IPS DF 6.9 (cell line): ENCODE data around the gene TMED8.

ENCODE experiments used
- DNase-seq: peaks from one replicate; pipeline ENCODE4 v3.0.0-alpha.2; 2013; ENCODE audit warnings: low read depth, low spot score
- H3K27ac ChIP-seq: one replicate; pipeline ENCODE4 v1.5.1; 2013; ENCODE audit warnings: low read length, control low read depth
- H3K27me3 ChIP-seq: 2 replicates; pipeline ENCODE4 v1.6.1; 2013; ENCODE audit warnings: mild to moderate bottlenecking, low read length; ENCODE audit not compliant: control insufficient read depth, insufficient read depth
- H3K36me3 ChIP-seq: 2 replicates; pipeline ENCODE4 v1.6.1; 2013; ENCODE audit warnings: low read length; ENCODE audit not compliant: control insufficient read depth, insufficient read depth
- H3K4me1 ChIP-seq: 2 replicates; pipeline ENCODE4 v1.6.1; 2013; ENCODE audit warnings: low read length; ENCODE audit not compliant: control insufficient read depth, insufficient read depth
- H3K4me3 ChIP-seq: 2 replicates; pipeline ENCODE4 v1.5.1; 2013; ENCODE audit warnings: mild to moderate bottlenecking, low read length
- H3K9me3 ChIP-seq: 2 replicates; pipeline ENCODE4 v1.6.1; 2013; ENCODE audit warnings: low read length, inconsistent platforms; ENCODE audit not compliant: control insufficient read depth, insufficient read depth
- WGBS: extraction: QIAGEN DNeasy Blood & Tissue Kit; methylation state at CpG from one replicate; pipeline ENCODE4 v1.1.7; 2013; ENCODE audit warnings: mixed read lengths, missing lambda C conversion rate; ENCODE audit not compliant: insufficient read length, insufficient coverage; 5-methylcytosine and 5-hydroxymethylcytosine counted together

Gene TMED8

DNA sequence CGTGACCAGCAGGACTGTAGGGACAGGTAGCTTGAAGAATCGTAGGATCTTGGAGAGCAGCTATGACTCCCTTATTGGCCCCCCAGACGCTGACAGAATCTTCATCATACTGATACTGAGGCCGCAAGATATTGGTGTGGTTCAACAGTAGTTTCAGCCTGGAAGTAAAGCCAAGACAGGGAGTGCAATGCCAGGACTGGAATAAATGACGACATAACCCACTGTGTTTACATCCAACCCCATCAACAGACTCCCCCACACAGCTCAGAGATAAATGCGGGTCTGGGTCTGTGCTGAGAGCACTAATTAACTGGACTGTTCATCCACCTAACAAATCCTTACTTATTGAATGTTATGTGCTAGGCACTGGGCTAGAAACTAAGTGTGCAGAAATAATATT, 29.8 kb upstream of the TMED8 start:
- no peak for DNase-seq
- no peak overlapping the region for H3K27ac ChIP-seq
- no peaks in the 10 kb centered on the region for H3K9me3 ChIP-seq
- H3K36me3 ChIP-seq: no peaks in the 10 kb centered on the region
- H3K4me3 ChIP-seq: no peak overlapping the region
- no peaks in the 10 kb centered on the region for H3K27me3 ChIP-seq
- WGBS: no CpG with 5 or more reads among the region's 6 CpGs
- no peaks in the 10 kb centered on the region for H3K4me1 ChIP-seq

DNA sequence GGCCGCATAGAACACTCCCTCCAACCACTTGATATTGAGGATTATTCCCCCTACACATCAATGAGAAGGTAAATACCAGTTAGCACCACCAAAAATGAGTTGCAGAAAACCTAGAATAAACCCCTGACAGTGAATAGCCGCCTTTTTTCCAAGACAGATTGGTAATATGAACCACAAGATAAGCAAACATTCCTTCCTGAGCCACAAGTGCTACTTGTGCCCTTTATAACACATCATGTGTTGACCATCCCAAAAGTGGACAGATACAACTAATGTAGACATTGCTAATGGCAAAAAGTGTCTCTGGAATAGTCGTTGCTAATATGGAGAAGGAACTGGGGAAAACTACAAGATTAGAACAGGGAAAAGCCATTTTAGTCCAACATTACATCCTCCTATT, 29.2 kb upstream of the TMED8 start:
- Histone ChIP-seq H3K4me3 (no peak overlapping the region), H3K4me1 (no peaks in the 10 kb centered on the region), H3K27ac (no peak overlapping the region), H3K36me3 (no peaks in the 10 kb centered on the region), H3K9me3 (no peaks in the 10 kb centered on the region), H3K27me3 (no peaks in the 10 kb centered on the region)
- no peak for DNase-seq
- no CpG with 5 or more reads among the region's 3 CpGs for WGBS

DNA sequence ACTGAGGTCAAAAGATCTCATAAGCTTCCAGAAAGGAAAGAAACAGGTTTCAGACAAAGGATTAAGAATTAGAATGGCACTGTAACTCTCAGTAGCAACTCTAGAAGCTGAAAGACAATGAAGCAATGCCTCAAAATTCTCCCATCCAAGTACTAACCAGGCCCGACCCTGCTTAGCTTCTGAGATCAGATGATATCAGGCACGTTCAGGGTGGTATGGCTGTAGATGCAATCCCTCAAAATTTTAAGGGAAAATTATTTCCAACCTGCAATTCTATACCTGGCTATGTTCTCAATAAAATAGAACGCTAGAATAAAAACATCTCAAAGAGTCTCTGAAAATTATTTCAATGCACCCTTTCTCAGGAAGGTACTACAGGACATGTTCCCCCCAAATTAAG, 26.9 kb upstream of the TMED8 start:
- Histone ChIP-seq H3K36me3 (no peaks in the 10 kb centered on the region), H3K27ac (no peak overlapping the region), H3K27me3 (no peaks in the 10 kb centered on the region), H3K9me3 (no peaks in the 10 kb centered on the region), H3K4me1 (no peaks in the 10 kb centered on the region), H3K4me3 (no peak overlapping the region)
- no CpG with 5 or more reads among the region's 3 CpGs for WGBS
- DNase-seq: no peak

DNA sequence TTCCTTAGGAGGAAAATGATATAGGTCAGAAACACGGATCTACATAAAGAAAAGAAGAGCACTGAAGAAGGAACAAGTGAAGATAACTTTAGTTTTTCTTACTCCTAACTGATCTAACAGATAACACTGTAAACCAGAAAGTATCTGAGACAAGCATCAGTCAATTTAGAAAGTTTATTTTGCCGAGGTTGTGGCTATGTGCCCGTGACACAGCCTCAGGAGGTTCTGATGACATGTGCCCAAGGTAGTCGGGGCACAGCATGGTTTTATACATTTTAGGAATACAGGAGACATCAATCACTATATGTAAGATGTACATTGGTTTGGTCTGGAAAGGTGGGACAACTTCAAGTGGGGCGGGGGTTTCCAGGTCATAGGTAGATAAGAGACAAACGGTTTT, 23.3 kb upstream of the TMED8 start:
- no peaks in the 10 kb centered on the region for H3K4me1 ChIP-seq
- no peaks in the 10 kb centered on the region for H3K27me3 ChIP-seq
- H3K27ac ChIP-seq: no peak overlapping the region
- H3K4me3 ChIP-seq: no peak overlapping the region
- no CpG with 5 or more reads among the region's 6 CpGs for WGBS
- no peak for DNase-seq
- no peaks in the 10 kb centered on the region for H3K9me3 ChIP-seq
- no peaks in the 10 kb centered on the region for H3K36me3 ChIP-seq

DNA sequence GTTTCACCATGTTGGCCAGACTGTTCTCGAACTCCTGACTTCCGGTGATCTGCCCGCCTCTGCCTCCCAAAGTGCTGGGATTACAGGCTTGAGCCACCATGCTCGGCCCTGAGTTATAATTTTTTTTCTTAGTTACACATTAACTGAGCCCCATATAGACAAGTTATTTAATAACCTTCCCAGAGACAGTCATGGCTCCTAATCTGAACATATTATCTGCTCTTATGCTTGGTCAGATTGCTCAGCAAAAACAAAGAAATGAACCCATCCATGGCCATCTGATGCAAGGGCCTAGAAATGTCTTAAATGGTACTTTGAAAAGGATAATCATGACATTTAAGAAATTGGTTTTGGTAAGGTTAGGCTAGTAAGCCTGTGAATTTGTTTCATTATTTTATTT, 13.3 kb upstream of the TMED8 start:
- Histone ChIP-seq H3K36me3 (no peaks in the 10 kb centered on the region), H3K27me3 (no peaks in the 10 kb centered on the region), H3K4me3 (no peak overlapping the region), H3K4me1 (no peaks in the 10 kb centered on the region), H3K27ac (no peak overlapping the region), H3K9me3 (no peaks in the 10 kb centered on the region)
- WGBS: no CpG with 5 or more reads among the region's 4 CpGs
- no peak for DNase-seq

DNA sequence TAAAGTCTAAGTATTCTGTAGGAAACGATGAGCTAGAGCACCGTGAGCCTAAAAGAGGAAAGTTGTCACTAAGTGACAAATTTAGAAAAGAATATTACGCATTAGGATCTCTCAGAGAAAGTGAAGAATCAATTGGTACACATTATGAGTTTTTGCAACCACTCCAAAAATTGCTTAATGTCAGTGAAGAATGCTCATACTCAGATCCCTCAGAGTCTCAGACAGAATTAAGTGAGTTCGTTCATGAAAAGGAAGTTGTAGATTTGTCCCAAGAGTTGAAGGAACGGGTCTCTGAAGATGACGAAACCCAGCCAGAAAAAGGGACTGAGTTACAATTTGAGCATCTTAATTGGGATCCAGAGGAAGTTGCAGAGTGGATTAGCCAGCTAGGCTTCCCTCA, 1.8 kb upstream of the TMED8 start:
- no peak overlapping the region for H3K4me3 ChIP-seq
- no CpG with 5 or more reads among the region's 6 CpGs for WGBS
- DNase-seq: no peak
- H3K27ac ChIP-seq: no peak overlapping the region
- H3K4me1 ChIP-seq: no peaks in the 10 kb centered on the region
- no peaks in the 10 kb centered on the region for H3K27me3 ChIP-seq
- H3K9me3 ChIP-seq: no peaks in the 10 kb centered on the region
- no peaks in the 10 kb centered on the region for H3K36me3 ChIP-seq

DNA sequence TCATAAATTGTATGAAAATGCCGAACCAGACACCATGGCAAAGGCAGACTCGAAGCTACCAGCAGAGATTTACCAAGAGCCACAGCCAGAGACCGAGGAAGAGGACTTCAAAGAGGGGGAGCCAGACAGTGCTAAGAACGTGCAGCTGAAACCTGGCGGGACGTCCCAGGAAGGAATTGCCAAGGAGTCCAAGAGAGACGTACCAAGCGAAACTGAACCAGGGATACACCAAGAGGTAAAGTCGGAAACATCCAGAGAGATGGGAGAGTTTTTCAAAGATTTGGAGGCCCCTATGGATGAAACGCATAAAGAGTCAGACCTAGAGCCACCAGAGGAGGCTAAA, 579 bp upstream of the TMED8 start:
- no peaks in the 10 kb centered on the region for H3K36me3 ChIP-seq
- H3K4me3 ChIP-seq: peak overlapping the region; percentile 97; the same call in 1 of the 2 replicates
- no peaks in the 10 kb centered on the region for H3K9me3 ChIP-seq
- no CpG with 5 or more reads among the region's 10 CpGs for WGBS
- no peak for DNase-seq
- no peaks in the 10 kb centered on the region for H3K4me1 ChIP-seq
- no peak overlapping the region for H3K27ac ChIP-seq
- no peaks in the 10 kb centered on the region for H3K27me3 ChIP-seq

DNA sequence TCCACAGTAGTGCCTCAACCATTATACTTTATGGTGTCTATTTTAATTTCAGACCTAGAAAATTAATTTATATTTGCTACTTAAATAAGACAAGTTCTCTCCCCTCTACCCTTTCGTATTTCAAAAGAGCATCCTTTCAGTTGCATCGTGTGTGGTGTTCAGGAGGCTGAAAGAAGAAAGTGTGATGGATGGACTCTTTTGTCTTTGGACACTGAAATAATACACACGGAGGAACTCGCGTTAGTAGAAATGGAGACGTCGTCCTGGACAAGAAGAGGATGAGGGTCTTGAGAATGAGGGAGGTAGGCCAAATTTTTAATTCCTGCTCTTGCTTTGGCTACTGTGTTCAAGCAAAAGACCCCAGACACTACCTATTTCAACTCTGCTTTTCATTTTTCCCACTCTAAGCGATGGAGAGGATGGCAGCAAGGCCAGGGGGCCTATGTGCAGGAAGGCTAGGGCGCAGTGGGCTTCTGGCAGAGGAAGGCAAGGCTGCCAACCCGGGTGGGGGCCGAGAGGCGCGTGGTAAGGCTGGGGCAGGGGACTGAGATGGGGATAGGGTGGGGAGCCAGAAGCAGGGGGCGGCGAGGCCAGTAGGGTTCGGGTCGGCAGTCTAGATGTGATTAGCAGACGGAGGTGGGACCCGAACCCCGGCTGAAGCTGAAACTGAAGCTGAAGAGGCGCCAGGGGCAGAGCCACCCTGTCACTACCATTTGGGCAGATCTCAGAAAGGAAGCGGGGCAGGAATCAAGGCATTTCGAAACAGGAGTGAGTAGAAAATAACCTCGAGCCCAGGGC, 722 bp downstream of the TMED8 start:
- Histone ChIP-seq H3K27me3 (no peaks in the 10 kb centered on the region), H3K9me3 (no peaks in the 10 kb centered on the region), H3K27ac (no peak overlapping the region), H3K4me1 (no peaks in the 10 kb centered on the region), H3K4me3 (peak overlapping the region; percentile 97), H3K36me3 (no peaks in the 10 kb centered on the region)
- no peak for DNase-seq
- WGBS: no CpG with 5 or more reads among the region's 24 CpGs

DNA sequence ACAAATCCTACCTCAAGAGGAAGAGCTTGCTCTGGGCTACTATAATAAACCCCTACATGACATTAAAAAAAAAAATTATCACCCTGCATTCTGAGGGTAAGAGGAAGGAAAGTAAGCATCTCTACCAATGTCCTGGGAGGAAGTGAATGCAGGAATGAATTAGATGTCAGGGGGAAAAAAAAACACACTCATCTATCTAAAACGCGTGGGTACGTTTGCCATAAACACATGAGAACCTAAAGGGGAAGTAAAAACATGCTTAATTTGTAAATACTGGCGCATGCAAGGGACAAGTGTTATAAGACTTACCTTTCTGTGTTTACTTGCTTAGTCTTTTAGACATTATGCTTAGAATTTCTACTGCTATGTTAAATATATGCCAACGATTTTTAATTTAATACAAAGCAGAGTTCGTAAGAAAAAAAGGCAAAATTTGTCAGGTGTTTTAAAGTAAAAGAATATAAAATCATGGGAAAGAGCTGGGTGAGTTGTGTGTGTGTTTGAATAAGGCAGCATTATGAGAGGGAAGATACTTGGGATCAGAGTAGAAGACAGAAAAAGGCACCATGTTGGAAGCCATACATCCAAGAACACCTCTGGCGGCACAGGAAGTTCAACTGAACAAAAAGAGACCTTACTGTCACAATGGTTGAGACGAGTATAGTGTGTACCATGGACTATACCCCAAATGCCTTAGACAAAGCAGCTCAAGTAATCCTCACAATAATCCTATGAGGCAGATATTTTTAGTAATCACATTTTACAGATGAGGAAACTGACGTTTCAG, 1.5 kb downstream of the TMED8 start:
- DNase-seq: no peak
- H3K4me3 ChIP-seq: no peak overlapping the region

DNA sequence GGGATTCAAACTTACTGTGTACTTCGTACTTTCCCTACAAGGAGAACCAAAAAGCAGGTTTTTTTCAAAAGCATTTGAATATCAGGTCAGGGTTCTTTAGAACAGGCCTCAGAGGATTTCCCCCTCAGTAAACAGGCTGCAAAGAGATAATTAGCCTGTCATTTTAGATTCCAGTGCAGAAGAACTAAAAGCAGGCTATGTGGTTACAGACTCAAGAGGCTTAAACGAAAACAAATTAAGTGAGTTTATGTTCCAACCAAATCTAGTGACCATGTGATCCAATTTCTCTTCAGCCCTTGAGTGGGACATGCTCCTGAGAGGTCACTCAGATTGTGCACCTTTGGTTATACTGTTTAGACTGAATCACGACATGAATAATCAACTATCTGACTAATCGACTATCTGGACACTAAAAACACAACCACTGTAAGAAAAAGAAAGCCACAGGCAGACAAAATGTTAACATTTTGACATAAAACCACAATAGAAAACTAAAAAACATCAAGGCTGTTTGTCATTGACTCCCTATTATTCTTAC, 4.5 kb downstream of the TMED8 start:
- no peaks in the 10 kb centered on the region for H3K27me3 ChIP-seq
- H3K9me3 ChIP-seq: no peaks in the 10 kb centered on the region
- DNase-seq: no peak
- no peaks in the 10 kb centered on the region for H3K4me1 ChIP-seq
- no peak overlapping the region for H3K4me3 ChIP-seq
- no peaks in the 10 kb centered on the region for H3K36me3 ChIP-seq
- no CpG with 5 or more reads among the region's 4 CpGs for WGBS
- no peak overlapping the region for H3K27ac ChIP-seq

More for the DNA sequence above, 1.5 kb downstream of the TMED8 start:
- H3K4me1 ChIP-seq: no peaks in the 10 kb centered on the region
- H3K27ac ChIP-seq: no peak overlapping the region
- WGBS: no CpG with 5 or more reads among the region's 9 CpGs
- no peaks in the 10 kb centered on the region for H3K9me3 ChIP-seq
- H3K36me3 ChIP-seq: no peaks in the 10 kb centered on the region
- H3K27me3 ChIP-seq: no peaks in the 10 kb centered on the region
